Measurements from ENCODE around the gene ASB7. TPM values are rescaled to one million over a fixed set of nuclear protein-coding genes. Genes with fewer than 3 reads are reported as not detected.

The ASB7 gene
- total RNA-seq, 4 donors from 2014 or later = 15.0 to 27.7 (median 22.7) TPM

GRCh38 chr15:100694381-100695021 lies 92.1 kb downstream of the ASB7 start:
- Histone ChIP-seq H3K4me3 (no peak overlapping the region), H3K9me3 (no peaks in the 10 kb centered on the region), H3K4me1 (no peaks in the 10 kb centered on the region), H3K27me3 (no peaks in the 10 kb centered on the region), H3K27ac (peak overlapping the region; percentile 83 to 90), H3K36me3 (no peaks in the 10 kb centered on the region)
- DNase-seq = peak; percentile 41 to 67
- intact Hi-C loops (cut with DNase I; ENCODE audit: low total_unique reads) = no loop called here
- no peak for TF ChIP-seq CTCF (IDR thresholded peaks at IDR 0.05)
- TF ChIP-seq POLR2A (IDR thresholded peaks at IDR 0.05) = no peak

GRCh38 chr15:100695048-100695447 lies 92.7 kb downstream of the ASB7 start:
- no peak for TF ChIP-seq CTCF (IDR thresholded peaks at IDR 0.05)
- no peak for TF ChIP-seq POLR2A (IDR thresholded peaks at IDR 0.05)
- H3K27me3 ChIP-seq = no peaks in the 10 kb centered on the region
- intact Hi-C loops (cut with DNase I; ENCODE audit: low total_unique reads) = no loop called here
- no peaks in the 10 kb centered on the region for H3K9me3 ChIP-seq
- no peaks in the 10 kb centered on the region for H3K36me3 ChIP-seq
- DNase-seq = no peak
- no peak overlapping the region for H3K4me3 ChIP-seq
- H3K27ac ChIP-seq = peak overlapping the region; percentile 83 to 90
- no peaks in the 10 kb centered on the region for H3K4me1 ChIP-seq

GRCh38 chr15:100696452-100696851 lies 94.1 kb downstream of the ASB7 start:
- no peak for DNase-seq
- peak overlapping the region; percentile 83 to 90 for H3K27ac ChIP-seq
- no peaks in the 10 kb centered on the region for H3K36me3 ChIP-seq
- H3K4me3 ChIP-seq = no peak overlapping the region
- intact Hi-C loops (cut with DNase I; ENCODE audit: low total_unique reads) = no loop called here
- H3K4me1 ChIP-seq = no peaks in the 10 kb centered on the region
- H3K9me3 ChIP-seq = no peaks in the 10 kb centered on the region
- no peak for TF ChIP-seq POLR2A (IDR thresholded peaks at IDR 0.05)
- H3K27me3 ChIP-seq = no peaks in the 10 kb centered on the region

Small RNA genes within 50 kb of the gene (small RNA-seq; reads per million reads assigned to genes)
- gene RF00019 (not detected), gene RNU6-181P (not detected)

Other genes starting within 250 kb of the ASB7 start
- gene CERS3, start 73.6 kb upstream of the ASB7 start, total RNA-seq = under 1 TPM in 1 of 4 donors, not detected in 3; 0.69 TPM
- 100 to 1,000 TPM in 1 of 4 donors, 10 to 100 TPM in 3; 17.4 to 108 (median 52.8) TPM for gene LINS1, start 405 bp upstream of the ASB7 start, total RNA-seq